HG03175 (cell line): Measurements from ENCODE around the gene SPTAN1.
A peak's percentile ranks its signal among the peaks of the same experiment; 100 is the strongest.
"Not testable (repeated sequence)": the region's sequence is repeated elsewhere in the genome, so short reads cannot be mapped to it uniquely, and the experiment has no call there.

Experiments
- ATAC-seq: cut with Tn5 transposase; IDR thresholded peaks from one replicate; pipeline ENCODE4 v1.9.1; 2021; ENCODE audit warnings: mild to moderate bottlenecking, moderate library complexity; ENCODE audit not compliant: unreplicated experiment

The SPTAN1 gene

DNA sequence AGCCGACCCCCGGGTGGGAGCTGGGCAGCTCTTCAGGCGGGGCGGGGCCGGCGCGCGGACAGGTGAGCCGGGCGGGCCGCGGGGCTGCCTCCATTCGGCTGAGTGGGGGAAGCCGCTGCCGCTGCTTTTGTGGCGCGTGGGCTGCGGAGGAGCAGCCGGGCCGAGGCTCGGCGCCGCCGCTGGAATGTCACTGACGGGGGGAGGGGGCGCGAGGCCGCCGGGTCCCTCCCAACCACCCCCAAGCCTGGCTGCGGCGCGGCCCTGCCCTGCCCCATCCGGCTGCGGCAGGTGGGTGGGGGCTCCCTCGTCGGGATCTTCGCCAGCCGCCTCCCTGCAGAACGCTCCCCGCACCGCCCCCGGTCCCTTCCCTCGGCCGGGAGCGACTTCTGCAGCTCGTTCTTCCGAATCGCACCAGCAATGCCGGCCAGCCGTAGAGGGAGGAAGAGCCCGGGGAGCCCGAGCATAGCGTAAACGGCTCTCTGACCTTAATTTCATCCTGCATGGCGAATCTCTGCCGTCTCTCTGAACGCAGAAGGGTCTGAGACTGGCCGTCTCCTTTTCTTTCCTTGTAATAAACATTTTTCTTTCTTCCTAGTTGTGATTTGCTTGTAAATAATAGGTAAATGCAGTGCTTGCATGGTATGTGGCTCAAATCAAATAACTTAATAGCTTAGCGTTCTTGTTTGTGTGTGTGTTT is 505 bp downstream of the SPTAN1 start:
- peak; percentile 36 for ATAC-seq

DNA sequence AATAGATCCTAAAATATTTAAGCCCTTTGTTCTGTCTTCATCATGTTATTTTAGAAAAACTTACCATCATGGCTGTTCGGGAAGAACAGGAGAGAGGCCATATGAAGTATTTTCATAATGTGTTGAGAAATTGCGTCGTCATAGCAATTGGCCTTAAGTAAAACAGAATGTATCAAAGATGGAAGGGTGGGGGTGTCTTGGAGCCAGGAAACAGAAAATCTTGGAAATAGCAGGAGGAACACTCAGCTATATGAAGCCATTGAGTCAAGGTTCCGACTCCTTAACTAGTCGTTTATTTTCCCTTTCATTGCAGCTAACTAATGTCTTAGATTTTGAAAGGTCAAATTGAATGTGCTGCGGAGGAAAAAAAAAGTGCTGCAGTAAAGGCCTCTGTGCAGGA is 1.3 kb downstream of the SPTAN1 start:
- ATAC-seq, result no peak

DNA sequence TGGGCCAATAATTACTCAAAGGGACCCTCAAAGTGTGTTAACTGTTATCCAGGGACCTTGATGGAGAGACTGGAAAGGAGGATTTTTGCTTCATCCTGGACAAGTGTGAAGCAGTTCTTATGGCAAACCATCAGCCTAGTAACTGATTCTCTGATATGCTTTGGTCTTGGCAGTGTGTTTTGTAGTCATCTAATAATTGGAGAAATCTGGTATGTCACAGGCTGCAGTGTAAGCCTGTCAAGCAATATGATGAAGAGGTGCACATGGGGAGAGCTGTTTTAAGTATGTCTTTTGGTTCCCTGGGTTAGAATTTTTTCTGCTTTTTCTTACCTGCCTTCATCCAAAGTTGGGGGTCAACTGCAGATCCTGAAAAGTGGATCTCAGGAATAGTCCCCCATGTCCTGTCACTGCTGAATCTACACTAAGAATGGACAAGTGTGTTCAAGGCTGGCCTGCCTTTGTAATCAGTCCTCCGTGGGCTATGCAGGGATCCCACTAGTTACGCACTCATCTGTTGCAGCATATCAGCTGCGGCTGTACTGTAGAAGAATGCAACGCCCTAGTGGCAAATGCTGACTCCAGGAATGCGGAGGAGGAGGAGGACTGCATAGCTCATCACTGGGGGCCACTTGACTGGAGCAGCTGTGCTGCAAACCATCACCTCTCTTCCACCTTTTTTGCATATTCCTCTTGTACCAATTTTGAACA is 1.9 kb downstream of the SPTAN1 start:
- no peak for ATAC-seq

DNA sequence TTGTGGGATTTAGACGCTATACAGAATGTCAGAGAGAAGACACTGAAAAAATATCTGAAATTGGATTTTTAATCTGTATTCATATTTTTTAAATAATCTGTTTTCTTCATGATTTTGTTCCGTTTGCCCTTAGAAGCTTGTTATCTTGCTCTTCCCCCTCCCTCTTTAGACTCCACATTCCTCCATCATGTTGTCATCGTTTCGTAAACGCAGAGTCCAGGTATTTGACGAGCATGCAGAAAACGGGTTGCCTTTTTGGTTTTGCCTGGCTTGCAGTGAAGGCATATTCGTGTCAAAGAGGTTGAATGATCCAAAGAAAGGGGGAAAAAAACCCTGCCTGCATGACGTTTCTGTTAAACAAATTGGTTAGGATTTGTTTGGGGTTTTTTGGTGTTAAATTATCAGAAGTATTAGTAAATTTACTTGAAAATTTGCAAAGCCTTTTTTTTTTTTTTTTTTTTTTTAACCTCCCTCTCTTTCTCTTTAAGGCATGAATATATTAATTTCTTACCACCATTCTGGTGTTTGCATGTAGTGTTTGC is 2.9 kb downstream of the SPTAN1 start:
- no peak for ATAC-seq

DNA sequence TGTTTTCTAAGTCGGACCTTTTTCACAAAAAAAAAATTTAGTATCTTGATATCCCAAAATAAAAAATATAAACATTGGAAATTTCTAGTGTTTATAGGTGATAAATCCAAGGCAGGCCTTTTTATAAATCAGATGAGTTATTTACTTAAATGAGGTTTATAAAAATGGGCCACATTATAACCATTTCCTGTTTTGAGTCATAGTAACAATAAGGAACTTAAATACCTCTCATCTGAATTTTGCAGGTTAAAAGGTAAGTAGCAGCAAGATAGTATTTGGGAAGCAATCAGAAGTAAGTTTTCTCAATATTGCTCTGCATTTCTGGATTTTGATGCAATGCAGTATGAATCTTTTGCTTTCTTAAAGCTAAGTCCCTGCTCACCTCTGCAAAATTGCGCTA is 3.9 kb downstream of the SPTAN1 start:
- ATAC-seq, result no peak

DNA sequence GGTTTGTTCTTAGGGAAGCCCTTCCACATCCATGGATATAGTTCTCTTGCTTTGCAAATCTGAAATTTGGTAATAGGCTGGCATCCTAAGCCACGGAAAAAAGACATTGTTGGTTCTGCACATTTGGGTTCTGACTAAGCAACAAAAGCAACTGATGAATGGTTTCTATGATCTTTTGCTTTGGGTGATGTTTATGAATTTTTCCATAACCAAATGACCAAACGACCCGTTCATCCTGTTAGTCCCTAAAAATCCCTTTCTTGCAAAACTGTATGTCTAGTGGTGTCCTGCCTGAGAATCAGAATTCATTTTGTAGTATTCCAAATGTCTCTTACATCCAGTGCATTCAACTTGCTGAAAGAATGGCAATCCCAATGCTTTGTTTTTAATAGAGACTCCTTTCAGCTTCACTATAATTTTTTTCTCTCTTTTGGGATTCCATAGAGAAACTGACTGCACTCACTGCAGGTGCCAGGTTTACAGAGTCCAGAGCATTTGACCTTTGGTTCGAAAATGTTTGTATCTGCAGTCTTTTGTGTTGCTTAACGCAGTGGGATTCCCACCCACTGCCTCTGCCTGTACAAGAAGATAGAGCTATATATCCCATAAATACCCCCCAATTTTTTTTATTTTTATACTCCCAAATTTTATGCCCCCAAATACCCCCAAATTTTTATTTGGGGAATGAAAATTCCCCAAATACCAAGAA is 4.7 kb downstream of the SPTAN1 start:
- ATAC-seq, result no peak

DNA sequence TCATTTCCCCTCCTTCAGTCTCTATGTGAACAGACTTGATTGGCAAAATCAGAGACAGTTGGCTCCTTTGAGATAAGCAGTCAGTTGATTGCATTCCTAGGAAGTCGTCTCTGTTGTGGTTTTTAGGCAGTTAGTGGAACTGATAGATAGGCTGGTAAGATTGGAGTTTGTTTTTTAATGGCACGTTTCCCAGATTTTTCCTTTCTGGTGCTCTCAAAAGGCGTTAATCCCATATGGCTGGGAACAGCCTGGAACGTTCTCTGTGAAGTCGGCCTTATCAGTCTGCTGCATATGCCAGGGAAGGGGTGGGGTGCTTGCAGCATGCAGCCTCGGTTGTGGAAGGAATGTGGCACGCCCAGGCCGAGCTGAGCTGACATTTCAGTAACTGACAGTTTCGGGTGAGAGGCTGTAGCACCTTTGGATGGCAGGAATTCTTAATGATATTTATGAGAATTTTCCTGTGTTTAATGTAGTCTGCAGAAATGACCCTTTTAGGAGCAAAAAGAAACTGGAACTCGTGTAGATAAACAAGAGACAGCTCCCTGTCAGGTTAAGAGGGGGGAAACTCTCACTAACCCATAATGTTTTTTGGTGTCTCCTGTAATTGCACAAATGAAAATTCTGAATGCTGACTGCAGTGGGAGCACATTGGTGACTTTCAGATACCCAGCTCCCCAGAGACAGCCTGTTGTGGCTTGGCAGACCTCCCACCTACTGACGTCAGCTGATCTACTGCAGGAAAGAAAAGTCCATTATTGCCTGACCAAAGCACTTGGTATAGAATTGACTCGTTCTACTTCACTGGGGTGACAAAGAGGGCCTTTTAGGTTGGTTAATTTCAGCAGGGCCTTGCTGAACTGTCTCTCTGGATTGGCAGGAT is 6.3 kb downstream of the SPTAN1 start:
- ATAC-seq, result peak; percentile 84

DNA sequence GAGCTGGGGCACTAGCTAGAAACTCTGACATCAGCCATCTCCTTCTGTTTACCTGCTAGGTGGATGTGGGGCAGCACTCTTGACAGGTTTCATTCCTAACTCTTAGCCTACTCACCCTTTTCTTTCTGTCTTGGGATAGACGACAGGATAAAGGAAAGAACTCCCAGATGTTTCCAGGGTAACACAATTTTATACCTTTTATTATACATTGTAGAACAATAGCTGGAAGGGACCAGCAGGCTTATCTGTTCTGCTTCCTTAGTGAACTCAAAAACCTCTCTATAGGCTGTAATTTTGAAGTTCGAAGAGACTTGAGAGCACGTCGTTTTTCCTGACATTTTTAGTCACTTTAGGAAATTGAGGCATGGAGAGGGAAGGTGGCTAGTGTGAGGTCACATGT is 13.2 kb downstream of the SPTAN1 start:
- no peak for ATAC-seq

DNA sequence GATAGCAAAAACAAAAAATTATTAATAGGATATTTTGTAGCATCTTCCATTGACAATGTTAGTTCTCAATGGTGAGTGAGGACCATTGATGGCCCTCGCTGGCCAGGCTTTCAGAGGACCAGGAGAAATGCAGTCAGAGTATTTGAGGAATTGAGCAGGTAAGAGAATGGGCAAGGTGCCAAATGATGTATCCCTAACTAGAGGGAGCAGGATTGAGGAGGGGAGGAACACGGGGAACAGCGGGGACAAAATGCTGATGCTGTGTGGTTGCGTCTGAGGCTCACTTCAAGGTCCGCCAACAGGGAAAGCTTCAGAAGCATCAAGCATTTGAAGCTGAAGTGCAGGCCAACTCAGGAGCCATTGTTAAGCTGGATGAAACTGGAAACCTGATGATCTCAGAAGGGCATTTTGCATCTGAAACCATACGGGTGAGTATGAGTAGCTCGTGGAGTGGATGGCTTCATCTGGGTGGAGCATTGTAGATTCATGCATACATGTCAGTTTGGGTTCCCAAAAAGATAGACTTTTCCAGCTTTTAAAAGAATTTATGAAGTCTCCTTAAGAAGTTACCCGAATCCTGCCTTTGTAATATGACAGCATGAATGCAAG is 16.2 kb downstream of the SPTAN1 start:
- no peak for ATAC-seq

DNA sequence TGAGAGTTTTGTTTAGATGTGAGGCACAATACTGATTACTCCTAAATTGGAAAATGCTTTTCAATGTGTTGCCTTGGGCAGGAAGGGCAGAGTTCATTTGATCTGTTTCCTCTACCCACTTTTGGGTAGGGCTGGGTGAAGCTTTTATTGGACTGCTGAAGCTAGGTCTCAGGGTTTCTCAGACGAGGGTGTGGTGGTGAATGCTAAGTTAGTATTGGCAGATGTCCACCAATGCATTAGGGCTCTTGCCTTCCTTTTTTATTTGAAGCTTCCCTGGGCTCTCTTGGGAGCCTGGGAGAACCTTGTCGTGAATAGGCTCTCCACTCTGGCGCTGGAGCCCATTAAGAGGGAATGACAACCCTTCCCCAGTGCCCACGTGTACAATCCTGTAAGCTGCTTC is 23.1 kb downstream of the SPTAN1 start:
- ATAC-seq, result no peak

DNA sequence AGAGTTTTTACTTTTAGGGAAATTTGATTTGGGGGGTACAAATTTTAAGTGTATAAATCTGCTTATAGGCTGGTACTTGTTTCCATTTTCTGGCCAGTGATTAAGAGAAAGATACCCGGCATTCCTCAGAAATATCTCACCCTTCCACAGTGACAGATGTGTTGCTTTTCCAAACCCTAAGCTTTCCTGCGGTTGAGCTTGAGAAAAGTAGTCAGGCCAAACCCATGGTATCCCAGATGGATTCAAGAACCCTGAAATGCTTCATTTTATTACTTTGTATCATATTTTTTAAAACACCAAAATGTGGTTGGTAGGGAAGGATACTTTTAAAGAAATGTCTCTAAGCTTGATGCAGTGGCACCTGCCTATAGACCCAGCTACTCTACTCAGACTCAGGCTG is 23.5 kb downstream of the SPTAN1 start:
- ATAC-seq, result no peak

DNA sequence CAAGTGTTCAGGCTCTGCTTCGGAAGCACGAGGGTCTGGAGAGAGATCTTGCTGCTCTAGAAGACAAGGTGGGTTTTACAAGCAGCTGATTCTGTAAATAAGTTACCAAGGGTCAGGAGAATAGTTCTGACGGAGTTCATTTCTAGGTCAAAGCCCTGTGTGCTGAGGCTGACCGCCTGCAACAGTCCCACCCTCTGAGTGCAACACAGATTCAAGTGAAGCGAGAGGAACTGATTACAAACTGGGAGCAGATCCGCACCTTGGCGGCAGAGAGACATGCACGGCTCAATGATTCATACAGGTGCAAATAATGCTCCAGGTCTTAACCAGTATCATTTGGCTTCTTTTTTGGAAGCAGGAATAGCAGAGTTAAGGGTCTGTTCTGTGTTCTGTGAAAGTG is 24.8 kb downstream of the SPTAN1 start:
- ATAC-seq, result no peak

DNA sequence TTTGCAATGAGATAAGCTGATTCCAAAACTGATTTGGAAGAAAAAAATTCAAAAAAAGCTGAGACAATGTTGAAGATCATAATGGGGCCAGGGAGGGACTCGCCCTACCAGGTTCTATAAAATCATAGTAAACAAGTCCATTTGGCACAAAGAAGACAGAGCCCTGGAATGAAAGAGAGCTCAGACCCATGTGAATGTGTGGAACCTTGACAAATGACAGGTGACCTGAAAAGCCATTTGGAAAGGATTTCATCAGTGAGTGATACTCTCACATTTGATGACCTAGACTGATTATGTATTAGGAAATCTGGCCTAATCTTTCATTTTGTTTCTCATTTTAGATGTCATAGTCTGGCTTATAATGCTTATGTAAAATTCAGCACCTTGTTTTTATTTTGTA is 26.8 kb downstream of the SPTAN1 start:
- ATAC-seq, result no peak

DNA sequence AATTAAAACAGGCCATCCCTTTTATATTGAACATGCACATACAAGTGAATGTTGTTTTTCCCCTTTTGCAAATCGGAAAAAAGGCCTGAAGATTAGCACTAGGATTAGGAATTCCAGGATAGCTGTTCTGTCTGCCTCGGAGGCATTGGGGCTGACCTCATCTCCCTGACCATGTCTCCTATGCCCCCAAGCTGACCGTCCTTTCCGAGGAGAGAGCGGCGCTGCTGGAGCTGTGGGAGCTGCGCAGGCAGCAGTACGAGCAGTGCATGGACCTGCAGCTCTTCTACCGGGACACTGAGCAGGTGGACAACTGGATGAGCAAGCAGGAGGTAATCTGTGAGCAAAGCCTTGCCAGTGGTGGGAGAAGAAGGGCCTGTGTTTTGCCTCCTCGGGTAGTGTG is 28.3 kb downstream of the SPTAN1 start:
- ATAC-seq, result no peak

DNA sequence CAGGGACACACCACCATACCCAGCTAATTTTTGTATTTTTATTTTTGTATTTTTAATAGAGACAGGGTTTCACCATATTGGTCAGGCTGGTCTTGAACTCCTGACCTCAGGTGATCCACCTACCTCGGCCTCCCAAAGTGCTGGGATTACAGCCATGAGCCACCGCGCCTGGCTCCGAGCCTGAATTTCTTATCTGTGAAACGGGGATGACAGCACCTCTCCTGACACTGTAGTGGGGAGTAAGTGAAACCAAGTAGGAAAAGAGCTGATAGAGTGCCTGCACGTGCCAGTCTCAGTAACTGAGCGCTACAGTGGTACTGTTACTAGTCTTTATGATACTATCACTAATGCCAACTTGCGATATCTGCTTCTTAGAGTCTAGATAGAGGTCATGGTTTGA is 32.8 kb downstream of the SPTAN1 start:
- ATAC-seq, result not testable (repeated sequence)

DNA sequence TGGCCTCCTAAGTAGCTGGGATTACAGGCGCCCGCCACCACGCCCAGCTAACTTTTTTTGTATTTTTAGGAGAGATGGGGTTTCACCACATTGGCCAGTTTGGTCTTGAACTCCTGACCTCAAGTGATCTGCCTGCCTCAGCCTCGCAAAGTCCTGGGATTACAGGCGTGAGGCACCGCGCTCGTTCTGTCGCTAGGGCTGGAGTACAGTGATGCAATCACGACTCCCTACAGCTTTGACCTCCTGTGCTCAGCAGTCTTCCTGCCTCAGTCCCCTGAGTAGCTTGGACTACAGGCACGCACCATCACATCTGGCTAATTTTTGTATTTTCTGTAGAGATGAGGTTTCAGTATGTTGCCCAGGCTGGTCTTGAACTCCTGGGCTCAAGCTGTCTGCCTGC is 34.5 kb downstream of the SPTAN1 start:
- not testable (repeated sequence) for ATAC-seq

DNA sequence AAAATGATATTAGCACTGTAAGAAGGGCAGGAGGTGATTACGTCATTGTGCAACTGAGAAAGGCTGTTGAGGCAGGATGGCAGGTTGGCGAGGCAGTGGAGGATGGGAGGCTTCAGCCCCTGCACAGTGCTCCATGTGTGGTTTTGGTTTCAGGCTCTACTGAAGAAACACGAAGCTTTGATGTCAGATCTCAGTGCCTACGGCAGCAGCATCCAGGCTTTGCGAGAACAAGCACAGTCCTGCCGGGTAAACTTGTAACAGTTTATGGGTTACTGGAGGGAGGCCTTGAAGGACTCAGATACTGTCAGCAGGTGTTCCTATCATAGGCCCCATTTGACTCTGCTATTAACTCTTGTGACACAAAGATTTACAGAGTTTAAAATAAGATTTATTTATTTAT is 35.1 kb downstream of the SPTAN1 start:
- no peak for ATAC-seq

DNA sequence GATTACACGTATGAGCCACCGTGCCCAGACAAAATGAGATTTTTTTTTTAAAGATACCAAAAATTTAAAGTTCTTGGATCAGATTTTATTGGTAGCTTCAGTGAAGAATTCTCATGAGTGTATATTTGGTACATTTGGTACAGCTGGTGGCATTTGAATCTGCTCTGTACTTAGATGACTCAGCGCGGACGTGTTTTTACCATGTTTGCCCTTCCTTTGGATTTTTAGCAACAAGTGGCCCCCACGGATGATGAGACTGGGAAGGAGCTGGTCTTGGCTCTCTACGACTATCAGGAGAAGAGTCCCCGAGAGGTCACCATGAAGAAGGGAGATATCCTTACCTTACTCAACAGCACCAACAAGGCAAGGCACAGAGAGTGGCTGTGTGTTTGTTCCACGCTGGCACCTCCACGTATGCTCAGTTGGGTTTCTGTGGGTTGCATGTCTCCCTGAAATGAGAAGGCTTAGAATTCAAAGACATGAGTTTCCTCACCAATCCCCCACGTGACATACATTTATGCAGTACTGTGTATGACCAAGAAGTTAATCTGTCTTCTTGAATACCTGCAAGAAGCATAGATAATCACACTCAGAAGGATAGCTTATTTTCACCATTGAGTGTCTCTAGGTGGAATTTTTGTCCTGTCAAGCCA is 36.3 kb downstream of the SPTAN1 start:
- ATAC-seq, result no peak

DNA sequence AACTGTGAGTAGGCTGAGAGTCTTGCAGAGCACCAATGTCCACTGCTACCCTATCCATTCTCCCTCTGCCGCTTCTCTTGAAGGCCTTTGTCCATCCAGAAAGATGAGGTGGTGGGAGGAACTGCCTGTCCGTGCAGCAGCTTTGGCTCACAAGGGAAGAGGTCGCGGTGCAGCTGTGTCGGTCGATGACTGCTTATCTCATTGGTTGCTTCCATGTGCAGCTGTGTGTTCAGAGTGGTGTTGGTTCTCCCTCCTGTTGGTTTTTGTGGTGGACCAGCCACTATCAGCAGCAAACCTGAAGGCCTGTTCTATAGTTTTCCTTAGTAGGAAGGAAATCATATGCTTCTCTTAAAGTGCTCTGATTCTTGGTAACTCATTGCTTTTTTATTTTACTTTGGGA is 40.7 kb downstream of the SPTAN1 start:
- ATAC-seq, result no peak

DNA sequence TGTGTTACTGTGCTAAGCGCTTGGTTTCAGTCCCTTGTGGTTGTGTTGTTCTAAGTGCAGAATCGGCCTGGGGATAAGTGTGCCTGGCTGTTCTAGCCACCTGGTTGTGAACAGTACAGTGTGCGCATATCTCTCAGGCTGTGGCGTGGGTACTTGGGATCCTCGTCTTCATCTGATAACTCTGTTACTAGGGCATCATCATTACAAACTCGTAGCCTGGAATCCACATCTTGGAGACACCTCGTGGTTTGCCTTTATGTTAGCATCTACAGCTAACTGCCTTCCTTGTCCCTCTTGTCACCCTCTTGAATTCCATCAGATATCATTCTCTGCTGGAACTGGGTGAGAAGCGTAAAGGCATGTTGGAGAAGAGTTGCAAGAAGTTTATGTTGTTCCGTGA is 41.5 kb downstream of the SPTAN1 start:
- ATAC-seq, result no peak
